ENCODE results near the gene SPOCD1. TPM values are rescaled to one million over a fixed set of nuclear protein-coding genes. Genes with fewer than 3 reads are reported as not detected.

Gene SPOCD1
- total RNA-seq, 1 experiment from 2014 or later: 0.54 TPM

- intact Hi-C loops (cut with micrococcal nuclease; ENCODE audit: unreplicated experiment): loop anchor here (10.0 kb wide), 1 partner anchor 81 kb away; no protein-coding TSS in a partner anchor
- H3K27me3 ChIP-seq (ENCODE audit: control insufficient read depth, insufficient read depth, low read length): no peaks in the 10 kb centered on the region
- ChIA-PET POLR2A (interaction anchor here (0.6 kb wide), 2 partner anchors 18 to 74 kb away, joined by 3 read pairs; no protein-coding TSS in a partner anchor), CTCF (interaction anchor here (0.6 to 1.6 kb wide), 8 partner anchors 19 to 219 kb away, joined by 3 to 17 read pairs (median 4); no protein-coding TSS in a partner anchor)
- H3K4me3 ChIP-seq (ENCODE audit: low read depth in 2 of 2, low read length in 2 of 2): no peak overlapping the region
- DNase-seq (ENCODE audit: low read depth, low spot score) (no peak), ATAC-seq (peak; percentile 78)
- TF ChIP-seq CTCF (IDR thresholded peaks at IDR 0.05) (peak; percentile 86; the same call in 1 of the 2 replicates), POLR2AphosphoS5 (IDR thresholded peaks at IDR 0.05; ENCODE audit: low read depth, low read length) (no peak), REST (IDR thresholded peaks at IDR 0.05; ENCODE audit: insufficient read depth in 1 of 2, low read depth in 2 of 2, low read length in 1 of 2) (no peak)
- BruUV-seq (replicated peaks): no TSS peak
- no peaks in the 10 kb centered on the region for H3K9me3 ChIP-seq (ENCODE audit: control insufficient read depth, insufficient read depth, low read depth, low read length)
- no peak overlapping the region for H3K27ac ChIP-seq (ENCODE audit: low read length)
- H3K36me3 ChIP-seq (ENCODE audit: control insufficient read depth, insufficient read depth, low read length): no peaks in the 10 kb centered on the region
- in situ Hi-C loops (cut with HindIII; ENCODE audit: low pct_unique_long_range_greater_than_20kb, low sequenced_read_pairs): no loop called here
- peaks cover 30% of the 10 kb centered on the region for H3K4me1 ChIP-seq (ENCODE audit: control insufficient read depth, insufficient read depth, low read length)
Observed at GRCh38 chr1:31745096-31745945, 70.5 kb downstream of the SPOCD1 start.

- TF ChIP-seq CTCF (IDR thresholded peaks at IDR 0.05) (no peak), POLR2AphosphoS5 (IDR thresholded peaks at IDR 0.05; ENCODE audit: low read depth, low read length) (no peak), REST (IDR thresholded peaks at IDR 0.05; ENCODE audit: insufficient read depth in 1 of 2, low read depth in 2 of 2, low read length in 1 of 2) (no peak), TCF7L2 (IDR thresholded peaks at IDR 0.05; ENCODE audit: low read depth, low read length) (no peak), SIN3A (IDR thresholded peaks at IDR 0.05; ENCODE audit: borderline replicate concordance, insufficient read depth, low read depth, low read length) (no peak)
- Histone ChIP-seq H3K27ac (ENCODE audit: low read length) (no peak overlapping the region), H3K36me3 (ENCODE audit: control insufficient read depth, insufficient read depth, low read length) (no peaks in the 10 kb centered on the region), H3K27me3 (ENCODE audit: control insufficient read depth, insufficient read depth, low read length) (no peaks in the 10 kb centered on the region), H3K4me3 (ENCODE audit: low read depth in 2 of 2, low read length in 2 of 2) (no peak overlapping the region), H3K9me3 (ENCODE audit: control insufficient read depth, insufficient read depth, low read depth, low read length) (no peaks in the 10 kb centered on the region), H3K4me1 (ENCODE audit: control insufficient read depth, insufficient read depth, low read length) (peaks cover 30% of the 10 kb centered on the region)
- ATAC-seq (no peak), DNase-seq (ENCODE audit: low read depth, low spot score) (no peak)
- intact Hi-C loops (cut with micrococcal nuclease; ENCODE audit: unreplicated experiment) (loop anchor here (10.0 kb wide), 1 partner anchor 80 kb away; no protein-coding TSS in a partner anchor), in situ Hi-C loops (cut with HindIII; ENCODE audit: low pct_unique_long_range_greater_than_20kb, low sequenced_read_pairs) (no loop called here)
- POLR2A ChIA-PET: no interaction called here
- CTCF ChIA-PET: interaction anchor here (0.6 kb wide), 1 partner anchor 32 kb away, joined by 4 read pairs; no protein-coding TSS in a partner anchor
- BruUV-seq (replicated peaks): no TSS peak
Observed at GRCh38 chr1:31744165-31744888, 71.5 kb downstream of the SPOCD1 start.

Data from Panc1 (cell line).